GM21423 (cell line): ENCODE data around the gene SLC29A3.

Source experiments
- ATAC-seq: cut with Tn5 transposase; IDR thresholded peaks from one replicate; pipeline ENCODE4 v1.9.1; 2021; ENCODE audit warnings: mild to moderate bottlenecking, moderate library complexity; ENCODE audit not compliant: unreplicated experiment

The SLC29A3 gene

GRCh38 chr10:71389768-71390460 lies 70.9 kb downstream of the SLC29A3 start:
- ATAC-seq = no peak

- ATAC-seq = no peak
These were observed 71.4 kb downstream of the SLC29A3 start for GRCh38 chr10:71390461-71390835.

- no peak for ATAC-seq
These were observed 72.0 kb downstream of the SLC29A3 start for GRCh38 chr10:71390921-71391690.

GRCh38 chr10:71391701-71392100 lies 72.6 kb downstream of the SLC29A3 start:
- no peak for ATAC-seq

GRCh38 chr10:71392292-71392691 lies 73.2 kb downstream of the SLC29A3 start:
- ATAC-seq = no peak

- no peak for ATAC-seq
These were observed 74.0 kb downstream of the SLC29A3 start for GRCh38 chr10:71392791-71393781.

- no peak for ATAC-seq
These were observed 74.9 kb downstream of the SLC29A3 start for GRCh38 chr10:71393841-71394475.

- no peak for ATAC-seq
These were observed 76.0 kb downstream of the SLC29A3 start for GRCh38 chr10:71394926-71395562.

- ATAC-seq = no peak
These were observed 76.6 kb downstream of the SLC29A3 start for GRCh38 chr10:71395621-71396020.

GRCh38 chr10:71396084-71396710 lies 77.1 kb downstream of the SLC29A3 start:
- no peak for ATAC-seq

- no peak for ATAC-seq
These were observed 77.7 kb downstream of the SLC29A3 start, which contains the start of gene CDH23 for GRCh38 chr10:71396711-71397295. TSS of gene CDH23 (plus strand) at chr10:71396920. CDS start at chr10:71439832, 42,912 bp downstream.

GRCh38 chr10:71397296-71398212 lies 78.5 kb downstream of the SLC29A3 start:
- no peak for ATAC-seq

GRCh38 chr10:71398976-71399375 lies 79.9 kb downstream of the SLC29A3 start:
- ATAC-seq = no peak

- no peak for ATAC-seq
These were observed 80.9 kb downstream of the SLC29A3 start for GRCh38 chr10:71399946-71400345.

- ATAC-seq = no peak
These were observed 82.0 kb downstream of the SLC29A3 start for GRCh38 chr10:71401056-71401455.

- ATAC-seq = no peak
These were observed 82.9 kb downstream of the SLC29A3 start for GRCh38 chr10:71402005-71402404.

- ATAC-seq = no peak
These were observed 85.6 kb downstream of the SLC29A3 start for GRCh38 chr10:71404503-71405295.
